Measurements from ENCODE around the gene XRCC3.

XRCC3 gene

GRCh38 chr14:103721334-103722120 is 6.3 kb upstream of the XRCC3 start:
- in situ Hi-C loops (cut with HindIII; ENCODE audit: low pct_ligation_motif_present, low sequenced_read_pairs) = no loop called here
- DNase-seq = peak; percentile 84
- TF ChIP-seq CTCF (IDR thresholded peaks at IDR 0.05; ENCODE audit: low read depth, low read length, missing control alignments) = peak; percentile 28
- peak overlapping the region; percentile 35 for H3K27ac ChIP-seq
- no peaks in the 10 kb centered on the region for H3K36me3 ChIP-seq (replicated peaks)
- no peak overlapping the region for H3K4me3 ChIP-seq (ENCODE audit: low read depth, low read length)
- no peaks in the 10 kb centered on the region for H3K27me3 ChIP-seq (replicated peaks)

- no peak for TF ChIP-seq CTCF (IDR thresholded peaks at IDR 0.05; ENCODE audit: low read depth, low read length, missing control alignments)
- H3K27ac ChIP-seq = no peak overlapping the region
- in situ Hi-C loops (cut with HindIII; ENCODE audit: low pct_ligation_motif_present, low sequenced_read_pairs) = no loop called here
- no peak overlapping the region for H3K4me3 ChIP-seq (ENCODE audit: low read depth, low read length)
- no peak for DNase-seq
- no peaks in the 10 kb centered on the region for H3K27me3 ChIP-seq (replicated peaks)
- no peaks in the 10 kb centered on the region for H3K36me3 ChIP-seq (replicated peaks)
These were observed 4.5 kb upstream of the XRCC3 start for GRCh38 chr14:103719751-103720150.

- in situ Hi-C loops (cut with HindIII; ENCODE audit: low pct_ligation_motif_present, low sequenced_read_pairs) = no loop called here
- no peaks in the 10 kb centered on the region for H3K27me3 ChIP-seq (replicated peaks)
- H3K27ac ChIP-seq = no peak overlapping the region
- no peaks in the 10 kb centered on the region for H3K36me3 ChIP-seq (replicated peaks)
- H3K4me3 ChIP-seq (ENCODE audit: low read depth, low read length) = no peak overlapping the region
- no peak for DNase-seq
- TF ChIP-seq CTCF (IDR thresholded peaks at IDR 0.05; ENCODE audit: low read depth, low read length, missing control alignments) = no peak
These were observed 3.3 kb upstream of the XRCC3 start for GRCh38 chr14:103718572-103718971.

GRCh38 chr14:103716899-103717411 is 1.7 kb upstream of the XRCC3 start:
- in situ Hi-C loops (cut with HindIII; ENCODE audit: low pct_ligation_motif_present, low sequenced_read_pairs) = no loop called here
- Histone ChIP-seq H3K4me3 (ENCODE audit: low read depth, low read length) (peak overlapping the region; percentile 76), H3K27ac (no peak overlapping the region), H3K36me3 (replicated peaks) (no peaks in the 10 kb centered on the region), H3K27me3 (replicated peaks) (no peaks in the 10 kb centered on the region)
- DNase-seq = no peak
- no peak for TF ChIP-seq CTCF (IDR thresholded peaks at IDR 0.05; ENCODE audit: low read depth, low read length, missing control alignments)

- Histone ChIP-seq H3K4me3 (ENCODE audit: low read depth, low read length) (peak overlapping the region; percentile 76), H3K27me3 (replicated peaks) (no peaks in the 10 kb centered on the region), H3K27ac (no peak overlapping the region), H3K36me3 (replicated peaks) (no peaks in the 10 kb centered on the region)
- DNase-seq = no peak
- TF ChIP-seq CTCF (IDR thresholded peaks at IDR 0.05; ENCODE audit: low read depth, low read length, missing control alignments) = no peak
- in situ Hi-C loops (cut with HindIII; ENCODE audit: low pct_ligation_motif_present, low sequenced_read_pairs) = no loop called here
These were observed 995 bp upstream of the XRCC3 start for GRCh38 chr14:103716091-103716801.
